Central memory CD8-positive, alpha-beta T cell (primary cell): ENCODE measurements around the gene ARID5B.

Source experiments
- ATAC-seq: fragments of 150-1000 bp; cut with Tn5 transposase; replicated peaks from 2 replicates; pipeline ENCODE4 v1.10.0; 2022; ENCODE audit warnings: mild to moderate bottlenecking, moderate FRiP score, moderate number of reproducible peaks; ENCODE audit not compliant: poor library complexity, severe bottlenecking; ENCODE audit errors: extremely low read depth
- DNase-seq, 2 donors: peaks; one replicate each; pipeline ENCODE4 v3.0.0; 2021; ENCODE audit warnings: low spot score in 2 of 2
- H3K27ac Mint-ChIP-seq: one replicate; pipeline ENCODE4 v1.8.0; 2022; ENCODE audit warnings: low read depth, mild to moderate bottlenecking, moderate library complexity, mixed read lengths
- H3K27me3 Mint-ChIP-seq: one replicate; pipeline ENCODE4 v1.8.0; 2022; ENCODE audit warnings: mixed read lengths
- H3K36me3 Mint-ChIP-seq: one replicate; pipeline ENCODE4 v1.8.0; 2022; ENCODE audit warnings: mild to moderate bottlenecking, moderate library complexity, mixed read lengths; ENCODE audit not compliant: insufficient read depth
- H3K4me1 Mint-ChIP-seq: one replicate; pipeline ENCODE4 v1.8.0; 2022; ENCODE audit warnings: mixed read lengths
- H3K4me3 Mint-ChIP-seq: one replicate; pipeline ENCODE4 v1.8.0; 2022; ENCODE audit warnings: mild to moderate bottlenecking, moderate library complexity, mixed read lengths
- H3K9me3 Mint-ChIP-seq: one replicate; pipeline ENCODE4 v1.8.0; 2022; ENCODE audit warnings: mixed read lengths

ARID5B gene

GRCh38 chr10:62038609-62039190 lies 137.2 kb downstream of the ARID5B start:
- H3K4me1 Mint-ChIP-seq = peaks cover 45% of the 10 kb centered on the region
- peaks cover 6% of the 10 kb centered on the region for H3K36me3 Mint-ChIP-seq
- H3K4me3 Mint-ChIP-seq = peak overlapping the region; percentile 34
- no peaks in the 10 kb centered on the region for H3K27me3 Mint-ChIP-seq
- H3K9me3 Mint-ChIP-seq = no peaks in the 10 kb centered on the region
- ATAC-seq = peak; percentile 72
- peak overlapping the region; percentile 22 for H3K27ac Mint-ChIP-seq
- peak; percentile 59 to 63 for DNase-seq

DNA sequence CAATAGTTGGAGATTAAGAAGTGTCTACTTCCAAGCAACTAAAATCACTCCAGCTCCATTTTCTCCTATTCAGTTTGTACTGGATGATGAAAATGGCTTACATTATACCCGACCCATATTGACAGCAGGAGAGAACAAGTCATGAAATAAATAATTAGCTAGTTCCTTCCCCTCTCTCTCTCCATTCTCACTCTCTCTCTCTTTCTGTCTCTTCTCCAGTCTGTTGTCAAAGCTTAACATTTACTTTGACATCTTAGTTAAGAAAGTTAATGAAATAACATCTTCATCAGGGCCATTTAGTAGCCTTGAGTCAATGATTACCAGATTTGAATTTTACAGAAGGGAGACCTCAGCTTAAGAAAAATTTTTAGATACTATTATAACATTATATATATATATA lies 138.5 kb downstream of the ARID5B start:
- ATAC-seq = no peak
- H3K36me3 Mint-ChIP-seq = peaks cover 6% of the 10 kb centered on the region
- H3K9me3 Mint-ChIP-seq = no peaks in the 10 kb centered on the region
- H3K4me1 Mint-ChIP-seq = peaks cover 52% of the 10 kb centered on the region
- H3K4me3 Mint-ChIP-seq = no peak overlapping the region
- H3K27me3 Mint-ChIP-seq = no peaks in the 10 kb centered on the region
- no peak overlapping the region for H3K27ac Mint-ChIP-seq
- no peak for DNase-seq

DNA sequence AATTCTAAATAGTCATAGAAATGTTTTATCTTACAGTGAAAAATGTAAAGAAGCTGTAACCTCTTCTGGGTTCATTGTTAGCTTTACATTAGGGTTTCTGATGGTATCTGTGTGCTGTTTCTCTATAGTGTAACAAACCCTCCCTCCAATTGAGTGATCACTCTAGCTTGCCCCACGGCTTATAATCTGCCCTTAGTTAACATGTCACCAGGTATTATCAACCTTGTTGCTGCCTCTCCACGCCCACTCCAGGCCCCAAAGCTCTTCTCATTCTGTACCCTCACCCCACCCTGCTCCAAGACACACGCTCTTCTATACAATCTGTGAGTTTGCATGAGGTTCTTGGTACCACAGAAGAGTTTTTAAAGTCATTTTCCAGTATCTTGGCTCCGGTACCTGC lies 139.4 kb downstream of the ARID5B start:
- Mint-ChIP-seq H3K9me3 (no peaks in the 10 kb centered on the region), H3K4me3 (no peak overlapping the region), H3K4me1 (peaks cover 60% of the 10 kb centered on the region), H3K27me3 (no peaks in the 10 kb centered on the region), H3K36me3 (peaks cover 7% of the 10 kb centered on the region), H3K27ac (no peak overlapping the region)
- DNase-seq (no peak), ATAC-seq (no peak)

DNA sequence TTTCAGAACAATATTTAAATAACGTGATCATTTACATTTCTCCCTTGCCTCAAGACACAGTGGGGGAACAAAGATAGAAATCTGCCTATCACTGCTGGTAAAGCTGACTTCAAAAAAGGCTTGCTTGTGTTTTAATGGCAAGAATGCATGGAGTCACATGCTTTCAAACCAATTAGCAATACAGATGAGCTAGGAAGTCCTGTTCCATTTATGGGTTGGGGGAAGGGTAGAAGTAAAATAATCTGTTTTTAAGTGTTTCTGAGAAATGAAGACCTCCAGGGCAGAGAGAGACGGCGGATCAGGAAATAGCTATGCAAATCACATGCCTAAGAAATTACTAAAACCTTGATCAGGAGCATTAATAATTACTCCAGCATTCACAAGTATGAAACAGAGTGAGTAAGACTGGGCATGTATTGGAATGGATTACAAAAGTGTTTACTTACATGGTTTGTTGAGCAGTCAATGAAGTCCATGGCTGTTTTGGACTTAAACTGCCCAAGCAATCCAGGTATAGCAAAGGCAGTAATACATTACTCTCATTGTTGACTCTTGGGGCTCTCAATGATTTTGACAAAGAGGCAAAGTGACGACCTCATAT lies 142.0 kb downstream of the ARID5B start:
- Mint-ChIP-seq H3K9me3 (no peaks in the 10 kb centered on the region), H3K4me3 (peak overlapping the region; percentile 40), H3K4me1 (peaks cover 84% of the 10 kb centered on the region), H3K27me3 (no peaks in the 10 kb centered on the region), H3K27ac (peak overlapping the region; percentile 48), H3K36me3 (peaks cover 15% of the 10 kb centered on the region)
- DNase-seq = no peak
- no peak for ATAC-seq

GRCh38 chr10:62044566-62044965 lies 143.1 kb downstream of the ARID5B start:
- Mint-ChIP-seq H3K36me3 (peaks cover 12% of the 10 kb centered on the region), H3K27me3 (no peaks in the 10 kb centered on the region), H3K4me3 (no peak overlapping the region), H3K27ac (no peak overlapping the region), H3K4me1 (peaks cover 84% of the 10 kb centered on the region), H3K9me3 (no peaks in the 10 kb centered on the region)
- ATAC-seq = no peak
- no peak for DNase-seq

DNA sequence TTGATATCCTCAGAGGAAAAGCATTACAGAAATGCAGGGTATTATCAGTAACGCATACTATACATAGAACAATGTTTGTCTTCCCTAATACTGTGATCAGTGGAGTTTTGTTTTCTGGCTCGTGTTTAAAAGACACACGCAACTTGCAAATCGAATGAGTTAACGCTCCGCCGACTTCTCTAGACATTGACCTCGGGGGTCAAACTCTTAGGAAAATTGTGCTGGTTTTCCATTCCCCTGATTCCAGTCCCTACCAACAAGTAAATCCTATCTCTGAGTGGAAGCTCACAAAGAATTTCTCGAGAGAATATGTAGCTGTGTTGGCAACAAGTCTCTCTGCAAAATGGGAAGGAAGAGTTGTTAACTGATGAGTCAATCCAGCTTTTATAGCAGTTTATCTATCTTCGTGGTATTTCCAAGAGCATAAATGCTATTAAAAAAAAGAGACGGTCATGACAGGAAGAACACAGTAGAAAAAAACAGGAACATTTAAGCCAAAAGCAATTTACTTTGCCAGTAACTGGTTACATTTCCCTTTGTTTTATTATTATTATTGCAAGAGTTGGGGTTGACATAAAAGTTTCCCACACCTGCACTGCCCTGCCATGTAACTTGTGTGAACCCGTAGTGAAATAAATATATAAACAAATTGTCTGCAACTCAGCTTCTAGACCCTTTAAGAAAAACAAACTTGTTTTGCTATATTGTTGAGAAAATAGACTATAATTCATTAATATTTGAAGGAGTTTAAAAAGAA lies 144.4 kb downstream of the ARID5B start:
- Mint-ChIP-seq H3K4me1 (peaks cover 89% of the 10 kb centered on the region), H3K27ac (peak overlapping the region; percentile 88), H3K4me3 (peak overlapping the region; percentile 87), H3K9me3 (no peaks in the 10 kb centered on the region), H3K36me3 (peaks cover 15% of the 10 kb centered on the region), H3K27me3 (no peaks in the 10 kb centered on the region)
- no peak for DNase-seq
- ATAC-seq = no peak

- no peaks in the 10 kb centered on the region for H3K27me3 Mint-ChIP-seq
These were observed 145.2 kb downstream of the ARID5B start for GRCh38 chr10:62046522-62047227.

GRCh38 chr10:62047228-62047892 lies 145.9 kb downstream of the ARID5B start:
- Mint-ChIP-seq H3K9me3 (no peaks in the 10 kb centered on the region), H3K27me3 (no peaks in the 10 kb centered on the region), H3K36me3 (peaks cover 21% of the 10 kb centered on the region), H3K27ac (peak overlapping the region; percentile 88), H3K4me3 (peak overlapping the region; percentile 87), H3K4me1 (peaks cover 85% of the 10 kb centered on the region)
- DNase-seq = no peak
- no peak for ATAC-seq

More at GRCh38 chr10:62046522-62047227, 145.2 kb downstream of the ARID5B start:
- no peaks in the 10 kb centered on the region for H3K9me3 Mint-ChIP-seq
- peaks cover 88% of the 10 kb centered on the region for H3K4me1 Mint-ChIP-seq
- no peak for DNase-seq
- peaks cover 18% of the 10 kb centered on the region for H3K36me3 Mint-ChIP-seq
- ATAC-seq = no peak
- peak overlapping the region; percentile 87 for H3K4me3 Mint-ChIP-seq
- peak overlapping the region; percentile 88 for H3K27ac Mint-ChIP-seq

- H3K27ac Mint-ChIP-seq = peak overlapping the region; percentile 88
- ATAC-seq = no peak
- peak overlapping the region; percentile 87 for H3K4me3 Mint-ChIP-seq
- no peaks in the 10 kb centered on the region for H3K27me3 Mint-ChIP-seq
- H3K4me1 Mint-ChIP-seq = peaks cover 86% of the 10 kb centered on the region
- H3K9me3 Mint-ChIP-seq = no peaks in the 10 kb centered on the region
- no peak for DNase-seq
- H3K36me3 Mint-ChIP-seq = peaks cover 23% of the 10 kb centered on the region
These were observed 146.5 kb downstream of the ARID5B start for GRCh38 chr10:62047960-62048383.

GRCh38 chr10:62048470-62048869 lies 147.0 kb downstream of the ARID5B start:
- Mint-ChIP-seq H3K27me3 (no peaks in the 10 kb centered on the region), H3K27ac (peak overlapping the region; percentile 88), H3K4me1 (peaks cover 86% of the 10 kb centered on the region), H3K36me3 (peaks cover 23% of the 10 kb centered on the region), H3K4me3 (peak overlapping the region; percentile 87), H3K9me3 (no peaks in the 10 kb centered on the region)
- DNase-seq (no peak), ATAC-seq (no peak)

DNA sequence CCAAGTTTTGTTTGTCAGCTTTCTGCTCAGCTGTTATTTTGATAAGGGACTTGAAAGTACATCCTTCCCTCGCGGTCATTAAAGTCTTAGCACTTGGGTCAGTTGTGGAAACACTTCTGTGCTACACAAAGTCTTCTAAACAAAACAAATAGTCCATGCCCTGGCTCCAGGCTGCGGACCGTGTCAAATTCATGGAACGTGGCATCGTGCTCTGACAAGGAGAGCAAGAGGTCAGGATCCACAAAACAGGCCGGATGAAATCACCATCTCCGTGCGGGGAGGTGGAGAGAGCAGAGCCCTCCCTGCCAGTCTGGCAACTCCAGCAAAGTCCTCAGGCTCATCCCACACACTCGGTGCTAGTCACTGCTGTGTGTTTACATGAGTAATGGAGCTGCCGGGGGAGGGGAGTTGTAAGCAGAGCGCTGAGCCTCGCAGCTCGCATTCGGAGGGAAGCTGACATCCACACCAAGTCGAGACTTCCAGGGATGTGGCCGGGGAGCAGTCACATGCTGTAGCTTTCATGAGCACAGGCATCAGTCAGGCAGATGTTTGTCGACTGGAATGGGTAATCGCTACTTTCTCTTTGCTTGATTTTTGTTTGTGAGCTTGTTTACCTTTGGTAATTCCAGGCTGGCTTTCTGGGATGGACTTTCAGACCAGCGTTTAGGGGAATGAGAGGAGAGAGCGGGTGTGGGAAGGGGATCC lies 147.6 kb downstream of the ARID5B start:
- peak; percentile 27 for ATAC-seq
- Mint-ChIP-seq H3K4me3 (peak overlapping the region; percentile 87), H3K4me1 (peaks cover 89% of the 10 kb centered on the region), H3K36me3 (peaks cover 24% of the 10 kb centered on the region), H3K27me3 (no peaks in the 10 kb centered on the region), H3K9me3 (no peaks in the 10 kb centered on the region), H3K27ac (peak overlapping the region; percentile 88)
- peak; percentile 25 to 35 for DNase-seq
